Stimulated activated CD8-positive, alpha-beta memory T cell treated with anti-CD3 and anti-CD28 coated beads, Interleukin-7, amount 100 ng/mL, for 48 hours (primary cell): ENCODE measurements around the gene GDAP2.

Source experiments
- DNase-seq, 2 donors: peaks; one replicate each; pipeline ENCODE4 v3.0.0-alpha.2; 2020; ENCODE audit warnings: low read depth in 1 of 2; ENCODE audit errors: extremely low read depth in 1 of 2

The GDAP2 gene

GRCh38 chr1:117842408-117843170, 86.8 kb downstream of the GDAP2 start:
- no peak for DNase-seq

GRCh38 chr1:117841117-117841650, 88.2 kb downstream of the GDAP2 start:
- no peak for DNase-seq

- DNase-seq, result no peak
Observed at GRCh38 chr1:117838911-117839310, 90.5 kb downstream of the GDAP2 start.

GRCh38 chr1:117836069-117836468, 93.4 kb downstream of the GDAP2 start:
- no peak for DNase-seq

GRCh38 chr1:117834416-117834815, 95.0 kb downstream of the GDAP2 start:
- no peak for DNase-seq

GRCh38 chr1:117832453-117832852, 97.0 kb downstream of the GDAP2 start:
- no peak for DNase-seq

GRCh38 chr1:117830222-117830621, 99.2 kb downstream of the GDAP2 start:
- DNase-seq, result no peak

- no peak for DNase-seq
Observed at GRCh38 chr1:117828201-117828600, 101.2 kb downstream of the GDAP2 start.

- no peak for DNase-seq
Observed at GRCh38 chr1:117826540-117827078, 102.8 kb downstream of the GDAP2 start.

GRCh38 chr1:117826119-117826518, 103.3 kb downstream of the GDAP2 start:
- no peak for DNase-seq

- DNase-seq, result no peak
Observed at GRCh38 chr1:117825414-117825813, 104.0 kb downstream of the GDAP2 start.

- DNase-seq, result no peak
Observed at GRCh38 chr1:117824616-117825015, 104.8 kb downstream of the GDAP2 start.

- DNase-seq, result no peak
Observed at GRCh38 chr1:117821774-117822482, 107.5 kb downstream of the GDAP2 start.

- DNase-seq, result no peak
Observed at GRCh38 chr1:117821382-117821755, 108.1 kb downstream of the GDAP2 start.

- DNase-seq, result no peak
Observed at GRCh38 chr1:117820694-117821381, 108.6 kb downstream of the GDAP2 start.

GRCh38 chr1:117820096-117820495, 109.3 kb downstream of the GDAP2 start:
- no peak for DNase-seq

GRCh38 chr1:117819301-117819700, 110.1 kb downstream of the GDAP2 start:
- DNase-seq, result no peak

- no peak for DNase-seq
Observed at GRCh38 chr1:117818456-117818855, 111.0 kb downstream of the GDAP2 start.

GRCh38 chr1:117817629-117818028, 111.8 kb downstream of the GDAP2 start:
- DNase-seq, result no peak

GRCh38 chr1:117815926-117816325, 113.5 kb downstream of the GDAP2 start:
- no peak for DNase-seq
